ENCODE measurements around the gene PSMB5.

Gene PSMB5

DNA sequence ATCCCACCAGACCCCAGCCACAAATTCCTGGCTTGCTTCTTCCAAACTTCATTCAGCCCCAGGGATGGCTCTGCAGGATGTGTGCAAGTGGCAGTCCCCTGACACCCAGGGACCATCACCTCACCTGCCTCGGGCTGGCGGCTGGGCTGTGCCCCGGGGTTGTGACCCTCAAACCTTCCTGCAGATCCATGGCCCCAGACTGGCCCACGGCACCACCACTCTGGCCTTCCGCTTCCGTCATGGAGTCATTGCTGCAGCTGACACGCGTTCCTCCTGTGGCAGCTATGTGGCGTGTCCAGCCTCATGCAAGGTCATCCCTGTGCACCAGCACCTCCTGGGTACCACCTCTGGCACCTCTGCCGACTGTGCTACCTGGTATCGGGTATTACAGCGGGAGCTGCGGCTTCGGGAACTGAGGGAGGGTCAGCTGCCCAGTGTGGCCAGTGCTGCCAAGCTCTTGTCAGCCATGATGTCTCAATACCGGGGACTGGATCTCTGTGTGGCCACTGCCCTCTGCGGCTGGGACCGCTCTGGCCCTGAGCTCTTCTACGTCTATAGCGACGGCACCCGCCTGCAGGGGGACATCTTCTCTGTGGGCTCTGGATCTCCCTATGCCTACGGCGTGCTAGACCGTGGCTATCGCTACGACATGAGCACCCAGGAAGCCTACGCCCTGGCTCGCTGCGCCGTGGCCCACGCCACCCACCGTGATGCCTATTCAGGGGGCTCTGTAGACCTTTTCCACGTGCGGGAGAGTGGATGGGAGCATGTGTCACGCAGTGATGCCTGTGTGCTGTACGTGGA lies 7.7 kb upstream of the PSMB5 start, which contains the start of gene PSMB11:
TSS of gene PSMB11 (plus strand) at position 51 of the 804 bp plus-strand sequence. CDS start at position 65, 14 bp downstream.
- Histone ChIP-seq H3K9ac (ENCODE audit: low read length) (no peak within 1 kb of the TSS), H2AFZ (ENCODE audit: low read depth, low read length) (no peak within 1 kb of the TSS), H2AK5ac (ENCODE audit: low read length, severe bottlenecking) (no peak within 1 kb of the TSS), H3K4me2 (ENCODE audit: low read length, poor library complexity, severe bottlenecking) (no peak within 1 kb of the TSS), H3K27ac (ENCODE audit: low read length, poor library complexity, severe bottlenecking) (no peak within 1 kb of the TSS), H3K14ac (ENCODE audit: low read length in 2 of 2) (no peak within 1 kb of the TSS), H3K36me3 (ENCODE audit: control insufficient read depth in 1 of 2, insufficient read depth in 2 of 2, low read depth in 1 of 2, low read length in 2 of 2) (peaks cover 0 to 4% of the 10 kb centered on the region in 2 experiments), H3K9me3 (ENCODE audit: control insufficient read depth, low read length) (no peaks in the 10 kb centered on the region), H3K23ac (ENCODE audit: low read length in 2 of 2) (no peak within 1 kb of the TSS), H2BK120ac (ENCODE audit: low read depth, low read length) (no peak within 1 kb of the TSS), H3K4ac (ENCODE audit: low read depth in 1 of 2, low read length in 2 of 2) (no peak within 1 kb of the TSS), H4K8ac (ENCODE audit: low read length) (no peak within 1 kb of the TSS), H3K79me1 (replicated peaks; ENCODE audit: low read length, poor library complexity, severe bottlenecking) (no peaks in the 10 kb centered on the region), H2BK5ac (ENCODE audit: low read depth, low read length, poor library complexity, severe bottlenecking) (no peak within 1 kb of the TSS), H3K27me3 (ENCODE audit: control insufficient read depth in 1 of 2, insufficient read depth in 1 of 2, low read length in 2 of 2) (no peaks in the 10 kb centered on the region), H2BK12ac (ENCODE audit: low read length in 2 of 2) (no peak within 1 kb of the TSS), H4K91ac (ENCODE audit: low read length) (no peak within 1 kb of the TSS), H2BK15ac (ENCODE audit: low read depth, poor library complexity, severe bottlenecking) (no peak within 1 kb of the TSS), H3K4me1 (ENCODE audit: control insufficient read depth, insufficient read depth, low read depth, low read length) (peaks cover 5% of the 10 kb centered on the region), H3K4me3 (ENCODE audit: insufficient read depth in 1 of 2, low read depth in 1 of 2, low read length in 2 of 2) (no peak within 1 kb of the TSS), H3K18ac (ENCODE audit: low read depth in 1 of 2, low read length in 2 of 2) (no peak within 1 kb of the TSS)
- 97% methylated on average over 36 of the region's 36 CpGs for WGBS
- no peak for DNase-seq

DNA sequence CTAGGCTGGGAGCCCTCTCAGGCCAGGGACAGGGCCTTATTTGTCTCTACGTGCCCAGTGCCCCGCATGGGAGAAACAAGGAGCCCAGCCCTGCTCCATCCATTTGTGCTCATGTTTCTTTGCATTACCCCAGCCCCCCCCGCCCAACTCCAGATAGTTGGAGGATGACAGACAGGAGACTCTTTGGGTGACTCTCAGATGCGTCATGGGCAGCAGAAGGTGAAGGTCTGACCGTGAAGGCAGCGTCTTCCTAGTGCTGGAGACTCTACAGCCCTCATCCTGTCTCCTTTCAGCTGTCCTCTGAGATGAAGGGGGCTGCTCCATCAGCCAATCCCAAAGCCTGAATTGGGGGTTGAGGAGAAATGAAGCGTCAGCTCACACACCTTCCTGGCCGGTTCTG lies 7.0 kb upstream of the PSMB5 start:
- Histone ChIP-seq H3K4me3 (ENCODE audit: insufficient read depth in 1 of 2, low read depth in 1 of 2, low read length in 2 of 2) (no peak overlapping the region), H3K27ac (ENCODE audit: low read length, poor library complexity, severe bottlenecking) (no peak overlapping the region), H2BK12ac (ENCODE audit: low read length in 2 of 2) (no peak overlapping the region), H2BK120ac (ENCODE audit: low read depth, low read length) (no peak overlapping the region), H3K79me1 (replicated peaks; ENCODE audit: low read length, poor library complexity, severe bottlenecking) (no peaks in the 10 kb centered on the region), H4K91ac (ENCODE audit: low read length) (no peak overlapping the region), H3K4ac (ENCODE audit: low read depth in 1 of 2, low read length in 2 of 2) (no peak overlapping the region), H3K18ac (ENCODE audit: low read depth in 1 of 2, low read length in 2 of 2) (no peak overlapping the region), H3K27me3 (ENCODE audit: control insufficient read depth in 1 of 2, insufficient read depth in 1 of 2, low read length in 2 of 2) (no peaks in the 10 kb centered on the region), H2AK5ac (ENCODE audit: low read length, severe bottlenecking) (no peak overlapping the region), H3K14ac (ENCODE audit: low read length in 2 of 2) (no peak overlapping the region), H2BK15ac (ENCODE audit: low read depth, poor library complexity, severe bottlenecking) (no peak overlapping the region), H3K36me3 (ENCODE audit: control insufficient read depth in 1 of 2, insufficient read depth in 2 of 2, low read depth in 1 of 2, low read length in 2 of 2) (no peaks in the 10 kb centered on the region), H3K4me1 (ENCODE audit: control insufficient read depth, insufficient read depth, low read depth, low read length) (no peaks in the 10 kb centered on the region), H3K9ac (ENCODE audit: low read length) (no peak overlapping the region), H3K9me3 (ENCODE audit: control insufficient read depth, low read length) (no peaks in the 10 kb centered on the region), H4K8ac (ENCODE audit: low read length) (no peak overlapping the region), H2BK5ac (ENCODE audit: low read depth, low read length, poor library complexity, severe bottlenecking) (no peak overlapping the region), H3K4me2 (ENCODE audit: low read length, poor library complexity, severe bottlenecking) (no peak overlapping the region), H3K23ac (ENCODE audit: low read length in 2 of 2) (no peak overlapping the region), H2AFZ (ENCODE audit: low read depth, low read length) (no peak overlapping the region)
- no peak for DNase-seq
- 87% methylated on average over 5 of the region's 8 CpGs for WGBS

GRCh38 chr14:23040100-23040499 lies 5.4 kb upstream of the PSMB5 start:
- H2BK12ac ChIP-seq (ENCODE audit: low read length in 2 of 2): no peak overlapping the region
- H3K27ac ChIP-seq (ENCODE audit: low read length, poor library complexity, severe bottlenecking): no peak overlapping the region
- H3K4me2 ChIP-seq (ENCODE audit: low read length, poor library complexity, severe bottlenecking): no peak overlapping the region
- no peak overlapping the region for H4K8ac ChIP-seq (ENCODE audit: low read length)
- no peak overlapping the region for H3K4me3 ChIP-seq (ENCODE audit: insufficient read depth in 1 of 2, low read depth in 1 of 2, low read length in 2 of 2)
- no peak overlapping the region for H2BK5ac ChIP-seq (ENCODE audit: low read depth, low read length, poor library complexity, severe bottlenecking)
- no peak overlapping the region for H3K9ac ChIP-seq (ENCODE audit: low read length)
- no peak overlapping the region for H3K23ac ChIP-seq (ENCODE audit: low read length in 2 of 2)
- H2AK5ac ChIP-seq (ENCODE audit: low read length, severe bottlenecking): no peak overlapping the region
- H4K91ac ChIP-seq (ENCODE audit: low read length): no peak overlapping the region
- H3K79me1 ChIP-seq (replicated peaks; ENCODE audit: low read length, poor library complexity, severe bottlenecking): no peaks in the 10 kb centered on the region
- no peak overlapping the region for H3K4ac ChIP-seq (ENCODE audit: low read depth in 1 of 2, low read length in 2 of 2)
- no peaks in the 10 kb centered on the region for H3K4me1 ChIP-seq (ENCODE audit: control insufficient read depth, insufficient read depth, low read depth, low read length)
- H2BK120ac ChIP-seq (ENCODE audit: low read depth, low read length): no peak overlapping the region
- 50% methylated on average over 1 of the region's 4 CpGs for WGBS
- H2AFZ ChIP-seq (ENCODE audit: low read depth, low read length): no peak overlapping the region
- DNase-seq: no peak
- H3K14ac ChIP-seq (ENCODE audit: low read length in 2 of 2): no peak overlapping the region
- H3K9me3 ChIP-seq (ENCODE audit: control insufficient read depth, low read length): no peaks in the 10 kb centered on the region
- no peaks in the 10 kb centered on the region for H3K36me3 ChIP-seq (ENCODE audit: control insufficient read depth in 1 of 2, insufficient read depth in 2 of 2, low read depth in 1 of 2, low read length in 2 of 2)
- H2BK15ac ChIP-seq (ENCODE audit: low read depth, poor library complexity, severe bottlenecking): no peak overlapping the region
- H3K27me3 ChIP-seq (ENCODE audit: control insufficient read depth in 1 of 2, insufficient read depth in 1 of 2, low read length in 2 of 2): no peaks in the 10 kb centered on the region
- no peak overlapping the region for H3K18ac ChIP-seq (ENCODE audit: low read depth in 1 of 2, low read length in 2 of 2)

DNA sequence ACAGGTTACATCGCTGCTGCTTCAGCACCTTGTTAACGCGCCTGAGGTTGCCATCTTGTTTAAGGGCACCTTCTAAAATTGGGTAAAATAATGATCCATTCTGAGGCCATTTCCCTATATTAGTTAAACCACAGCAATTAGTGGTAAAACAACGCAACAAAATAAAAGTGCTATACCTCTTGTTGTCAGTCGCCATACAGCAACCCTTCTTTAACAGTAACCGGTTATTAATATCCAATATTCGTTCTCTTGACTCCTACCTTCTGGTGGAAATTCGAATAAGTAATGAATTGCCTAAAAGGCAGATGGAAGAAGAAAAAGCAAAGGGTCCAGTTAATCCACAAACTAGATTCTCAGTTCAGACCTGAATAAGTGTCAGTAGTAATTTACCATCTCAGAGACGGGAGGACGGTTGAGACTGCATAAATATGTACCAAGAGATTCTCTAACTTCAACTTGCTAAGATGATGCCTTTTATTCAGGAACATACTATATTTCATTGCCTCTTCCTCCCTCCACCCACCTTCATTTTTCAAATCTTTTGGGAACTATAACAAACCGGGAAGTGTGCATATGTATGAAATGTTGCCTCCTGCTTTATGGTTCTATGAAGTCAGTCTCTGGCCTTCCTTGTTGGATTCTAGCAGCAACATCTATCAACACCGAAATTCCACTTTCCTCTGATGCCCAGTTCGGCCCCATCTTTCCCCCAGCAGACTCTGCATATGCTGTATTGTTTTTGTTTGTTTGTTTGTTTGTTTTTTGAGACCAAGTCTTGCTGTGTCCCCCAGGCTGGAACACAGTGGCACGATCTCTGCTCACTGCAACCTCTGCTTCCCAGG lies 824 bp upstream of the PSMB5 start:
- DNase-seq: no peak
- Histone ChIP-seq H2BK15ac (ENCODE audit: low read depth, poor library complexity, severe bottlenecking) (no peak overlapping the region), H3K4me1 (ENCODE audit: control insufficient read depth, insufficient read depth, low read depth, low read length) (peaks cover 7% of the 10 kb centered on the region), H3K14ac (ENCODE audit: low read length in 2 of 2) (no peak overlapping the region), H4K8ac (ENCODE audit: low read length) (peak overlapping the region; percentile 95), H3K27me3 (ENCODE audit: control insufficient read depth in 1 of 2, insufficient read depth in 1 of 2, low read length in 2 of 2) (no peaks in the 10 kb centered on the region), H3K9ac (ENCODE audit: low read length) (peak overlapping the region; percentile 99), H2BK5ac (ENCODE audit: low read depth, low read length, poor library complexity, severe bottlenecking) (no peak overlapping the region), H3K79me1 (replicated peaks; ENCODE audit: low read length, poor library complexity, severe bottlenecking) (peaks cover 3% of the 10 kb centered on the region), H2BK12ac (ENCODE audit: low read length in 2 of 2) (no peak overlapping the region), H3K27ac (ENCODE audit: low read length, poor library complexity, severe bottlenecking) (peak overlapping the region; percentile 98), H2BK120ac (ENCODE audit: low read depth, low read length) (no peak overlapping the region), H3K4me3 (ENCODE audit: insufficient read depth in 1 of 2, low read depth in 1 of 2, low read length in 2 of 2) (peak overlapping the region in 1 of 2 experiments; percentile 95), H3K4ac (ENCODE audit: low read depth in 1 of 2, low read length in 2 of 2) (no peak overlapping the region), H2AFZ (ENCODE audit: low read depth, low read length) (peak overlapping the region; percentile 67), H3K23ac (ENCODE audit: low read length in 2 of 2) (no peak overlapping the region), H2AK5ac (ENCODE audit: low read length, severe bottlenecking) (no peak overlapping the region), H4K91ac (ENCODE audit: low read length) (no peak overlapping the region), H3K18ac (ENCODE audit: low read depth in 1 of 2, low read length in 2 of 2) (peak overlapping the region; percentile 74 to 98), H3K4me2 (ENCODE audit: low read length, poor library complexity, severe bottlenecking) (no peak overlapping the region), H3K36me3 (ENCODE audit: control insufficient read depth in 1 of 2, insufficient read depth in 2 of 2, low read depth in 1 of 2, low read length in 2 of 2) (peaks cover 20 to 26% of the 10 kb centered on the region in 2 experiments), H3K9me3 (ENCODE audit: control insufficient read depth, low read length) (no peaks in the 10 kb centered on the region)
- WGBS: 71% methylated on average over 11 of the region's 14 CpGs

Data from mesenchymal stem cell (in vitro differentiated cells and primary cell).